Fibroblast of lung (primary cell): Measurements from ENCODE around the gene SAFB2. TPM values are rescaled to one million over a fixed set of nuclear protein-coding genes. Genes with fewer than 3 reads are reported as not detected.

Experiments used
- DNase-seq, 2 donors: peaks; one replicate each; pipeline versions ENCODE4 v3.0.0 to v3.0.0-alpha.2; 2010; ENCODE audit warnings: low read depth in 2 of 2
- H2AFZ ChIP-seq: 2 replicates; pipeline ENCODE4 v1.5.1; 2012; ENCODE audit warnings: low read length, control low read depth, inconsistent platforms
- H3K27ac ChIP-seq: 2 replicates; pipeline ENCODE4 v1.5.1; 2011; ENCODE audit warnings: low read length, control low read depth; ENCODE audit not compliant: insufficient read depth
- H3K27me3 ChIP-seq: 2 replicates; pipeline ENCODE4 v1.5.1; 2011; ENCODE audit warnings: mild to moderate bottlenecking, low read length; ENCODE audit not compliant: control insufficient read depth, insufficient read depth
- H3K36me3 ChIP-seq: 2 replicates; pipeline ENCODE4 v1.5.1; 2011; ENCODE audit warnings: low read length; ENCODE audit not compliant: control insufficient read depth, insufficient read depth
- H3K4me1 ChIP-seq: 2 replicates; pipeline ENCODE4 v1.5.1; 2011; ENCODE audit warnings: low read length; ENCODE audit not compliant: control insufficient read depth, insufficient read depth; ENCODE audit errors: extremely low read depth
- H3K4me2 ChIP-seq: 2 replicates; pipeline ENCODE4 v1.5.1; 2011; ENCODE audit warnings: low read length, control low read depth; ENCODE audit not compliant: insufficient read depth; ENCODE audit errors: extremely low read depth
- H3K4me3 ChIP-seq, 4 experiments: fragments of 200-600 bp in 1 of 4; sonication (generic) in 1 of 4; replicated peaks in 1 of 4; 2 replicates each; pipeline ENCODE4 v1.5.1; 2011 to 2016; ENCODE audit warnings: low read length in 4 of 4, low read depth in 3 of 4, mild to moderate bottlenecking in 3 of 4, control low read depth in 2 of 4, inconsistent platforms in 1 of 4, mixed read lengths in 1 of 4; ENCODE audit not compliant: insufficient read depth in 1 of 4; ENCODE audit errors: control extremely low read depth in 1 of 4
- H3K79me2 ChIP-seq: 2 replicates; pipeline ENCODE4 v1.5.1; 2012; ENCODE audit warnings: mild to moderate bottlenecking, low read length, inconsistent platforms; ENCODE audit not compliant: control insufficient read depth, insufficient read depth
- H3K9ac ChIP-seq: 2 replicates; pipeline ENCODE4 v1.5.1; 2011; ENCODE audit warnings: mild to moderate bottlenecking, low read length, control low read depth; ENCODE audit not compliant: insufficient read depth
- H3K9me3 ChIP-seq: 2 replicates; pipeline ENCODE4 v1.5.1; 2012; ENCODE audit warnings: low read depth, low read length; ENCODE audit not compliant: control insufficient read depth, insufficient read depth
- H4K20me1 ChIP-seq: 2 replicates; pipeline ENCODE4 v1.5.1; 2011; ENCODE audit warnings: low read length; ENCODE audit not compliant: control insufficient read depth, insufficient read depth; ENCODE audit errors: extremely low read depth
- EZH2 ChIP-seq: IDR thresholded peaks from 2 replicates; pipeline ENCODE4 v1.5.1; 2012; ENCODE audit warnings: low read length, control low read depth, mild to moderate bottlenecking; ENCODE audit errors: missing control alignments
- polyA plus RNA-seq, 2 donors: library from polyadenylated mRNA; depleted of rRNA in 1 of 2; stranded (reverse) in 1 of 2; unstranded in 1 of 2; fragments of >200 nt; gene quantifications; 2 replicates each; pipeline ENCODE4 v1.2.1, GENCODE V29; 2011 to 2012; ENCODE audit warnings: missing spikeins in 1 of 2
- total RNA-seq: library from RNA; depleted of rRNA; stranded (reverse); fragments of >200 nt; gene quantifications from 2 replicates; pipeline ENCODE4 v1.2.1, GENCODE V29; 2014
- TF ChIP-seq, protein P1 (sequence below), 2 donors: IDR thresholded peaks in 1 of 2; conservative IDR thresholded peaks in 1 of 2; 1 replicate in 1 of 2; 2 replicates in 1 of 2; pipeline ENCODE4 v1.5.1; 2011 to 2012; ENCODE audit warnings: low read length in 2 of 2, control low read depth in 1 of 2, inconsistent platforms in 1 of 2, low read depth in 1 of 2, mild to moderate bottlenecking in 1 of 2

Gene SAFB2
- total and polyA plus RNA-seq, 2 donors (not counting 1 experiment from before 2014, with no cell fraction given): 16.9 to 35.8 TPM

- H3K4me3 ChIP-seq: no peak overlapping the region
- no peaks in the 10 kb centered on the region for H3K4me1 ChIP-seq
- TF ChIP-seq EZH2: no peak
- TF ChIP-seq, protein P1, sequence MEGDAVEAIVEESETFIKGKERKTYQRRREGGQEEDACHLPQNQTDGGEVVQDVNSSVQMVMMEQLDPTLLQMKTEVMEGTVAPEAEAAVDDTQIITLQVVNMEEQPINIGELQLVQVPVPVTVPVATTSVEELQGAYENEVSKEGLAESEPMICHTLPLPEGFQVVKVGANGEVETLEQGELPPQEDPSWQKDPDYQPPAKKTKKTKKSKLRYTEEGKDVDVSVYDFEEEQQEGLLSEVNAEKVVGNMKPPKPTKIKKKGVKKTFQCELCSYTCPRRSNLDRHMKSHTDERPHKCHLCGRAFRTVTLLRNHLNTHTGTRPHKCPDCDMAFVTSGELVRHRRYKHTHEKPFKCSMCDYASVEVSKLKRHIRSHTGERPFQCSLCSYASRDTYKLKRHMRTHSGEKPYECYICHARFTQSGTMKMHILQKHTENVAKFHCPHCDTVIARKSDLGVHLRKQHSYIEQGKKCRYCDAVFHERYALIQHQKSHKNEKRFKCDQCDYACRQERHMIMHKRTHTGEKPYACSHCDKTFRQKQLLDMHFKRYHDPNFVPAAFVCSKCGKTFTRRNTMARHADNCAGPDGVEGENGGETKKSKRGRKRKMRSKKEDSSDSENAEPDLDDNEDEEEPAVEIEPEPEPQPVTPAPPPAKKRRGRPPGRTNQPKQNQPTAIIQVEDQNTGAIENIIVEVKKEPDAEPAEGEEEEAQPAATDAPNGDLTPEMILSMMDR (conservative IDR thresholded peaks at IDR 0.05 in 1 of 2, IDR thresholded peaks at IDR 0.05 in 1 of 2; ENCODE audit: low read depth in 1 of 2, low read length in 2 of 2): no peak
- H3K4me2 ChIP-seq: no peak overlapping the region
- H3K9me3 ChIP-seq: no peaks in the 10 kb centered on the region
- no peak for DNase-seq
- no peak overlapping the region for H2AFZ ChIP-seq
- H3K36me3 ChIP-seq: no peaks in the 10 kb centered on the region
- H3K79me2 ChIP-seq: no peaks in the 10 kb centered on the region
- no peak overlapping the region for H3K27ac ChIP-seq
- no peak overlapping the region for H3K9ac ChIP-seq
- H4K20me1 ChIP-seq: no peaks in the 10 kb centered on the region
- H3K27me3 ChIP-seq: peaks cover 4% of the 10 kb centered on the region
Observed at GRCh38 chr19:5572556-5573286, 49.9 kb downstream of the SAFB2 start.

GRCh38 chr19:5571777-5572176 lies 50.8 kb downstream of the SAFB2 start:
- Histone ChIP-seq H3K9me3 (no peaks in the 10 kb centered on the region), H3K27ac (no peak overlapping the region), H3K9ac (no peak overlapping the region), H2AFZ (no peak overlapping the region), H3K4me1 (no peaks in the 10 kb centered on the region), H4K20me1 (no peaks in the 10 kb centered on the region), H3K4me2 (no peak overlapping the region), H3K36me3 (no peaks in the 10 kb centered on the region), H3K4me3 (no peak overlapping the region), H3K27me3 (peaks cover 9% of the 10 kb centered on the region), H3K79me2 (no peaks in the 10 kb centered on the region)
- TF ChIP-seq, protein P1 (conservative IDR thresholded peaks at IDR 0.05 in 1 of 2, IDR thresholded peaks at IDR 0.05 in 1 of 2; ENCODE audit: low read depth in 1 of 2, low read length in 2 of 2): no peak
- no peak for TF ChIP-seq EZH2
- DNase-seq: no peak

- H3K4me1 ChIP-seq: no peaks in the 10 kb centered on the region
- no peaks in the 10 kb centered on the region for H3K79me2 ChIP-seq
- H3K4me2 ChIP-seq: no peak overlapping the region
- H3K4me3 ChIP-seq: no peak overlapping the region
- H3K9ac ChIP-seq: no peak overlapping the region
- no peak for DNase-seq
- H3K9me3 ChIP-seq: no peaks in the 10 kb centered on the region
- H3K27ac ChIP-seq: no peak overlapping the region
- no peaks in the 10 kb centered on the region for H4K20me1 ChIP-seq
- no peaks in the 10 kb centered on the region for H3K36me3 ChIP-seq
- no peak overlapping the region for H2AFZ ChIP-seq
- H3K27me3 ChIP-seq: peaks cover 23% of the 10 kb centered on the region
- TF ChIP-seq, protein P1 (conservative IDR thresholded peaks at IDR 0.05 in 1 of 2, IDR thresholded peaks at IDR 0.05 in 1 of 2; ENCODE audit: low read depth in 1 of 2, low read length in 2 of 2): no peak
- peak; percentile 42 for TF ChIP-seq EZH2
Observed at GRCh38 chr19:5567970-5568407, 54.6 kb downstream of the SAFB2 start.
